ENCODE results near the gene SF3B5. TPM values are rescaled to one million over a fixed set of nuclear protein-coding genes. Genes with fewer than 3 reads are reported as not detected.
A peak's percentile ranks its signal among the peaks of the same experiment; 100 is the strongest.

Gene SF3B5
- total and polyA plus RNA-seq, 9 of the 15 experiments (the other 6 are each of a cell fraction or from before 2014, with no cell fraction given): 238 to 1,211 (median 407) TPM

DNA sequence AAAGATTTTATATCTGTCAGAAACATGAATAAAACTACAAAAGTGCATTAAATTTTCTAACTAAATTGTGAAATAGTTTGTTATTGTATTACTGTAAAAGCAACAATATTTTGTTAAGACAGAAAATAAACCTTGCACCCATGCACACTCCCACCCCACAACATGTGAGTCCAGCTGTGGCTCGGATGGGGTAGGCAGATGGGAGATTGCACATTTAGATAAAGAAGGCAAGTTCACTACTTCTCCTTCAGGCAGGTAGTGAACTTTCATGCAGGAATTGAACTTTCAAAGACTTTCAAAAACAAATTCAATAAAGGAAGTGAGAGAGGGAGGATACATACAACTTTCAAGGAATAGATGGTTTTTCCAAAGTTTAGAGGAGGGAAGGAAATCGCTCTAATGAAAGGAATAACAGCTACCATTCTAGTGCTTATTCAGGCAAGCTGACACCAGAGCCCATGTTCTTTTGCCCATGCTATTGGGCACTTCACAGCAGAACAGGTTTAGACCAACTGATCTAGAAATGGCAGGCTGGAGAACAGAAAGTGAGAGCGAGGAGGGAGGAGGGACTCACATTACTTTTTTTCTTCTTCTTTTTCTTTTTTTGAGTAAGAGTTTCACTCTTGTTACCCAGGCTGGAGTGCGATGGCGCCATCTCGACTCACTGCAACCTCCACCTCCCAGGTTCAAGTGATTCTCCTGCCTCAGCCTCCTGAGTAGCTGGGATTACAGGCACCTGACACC lies 28.5 kb downstream of the SF3B5 start (continued):
- TF ChIP-seq C11orf30 (IDR thresholded peaks at IDR 0.05; ENCODE audit: low read depth) (no peak), SMC3 (conservative IDR thresholded peaks at IDR 0.05; ENCODE audit: insufficient read depth, low read depth, low read length) (no peak), MTF1 (CRISPR knock-in tag; IDR thresholded peaks at IDR 0.05; ENCODE audit: borderline replicate concordance) (no peak), EWSR1 (IDR thresholded peaks at IDR 0.05; ENCODE audit: borderline replicate concordance, low read depth, partially characterized antibody) (no peak), GATA2 (CRISPR knock-in tag; IDR thresholded peaks at IDR 0.05) (peak; percentile 43; the same call in 1 of the 2 replicates)
- TF ChIP-seq, protein P1, sequence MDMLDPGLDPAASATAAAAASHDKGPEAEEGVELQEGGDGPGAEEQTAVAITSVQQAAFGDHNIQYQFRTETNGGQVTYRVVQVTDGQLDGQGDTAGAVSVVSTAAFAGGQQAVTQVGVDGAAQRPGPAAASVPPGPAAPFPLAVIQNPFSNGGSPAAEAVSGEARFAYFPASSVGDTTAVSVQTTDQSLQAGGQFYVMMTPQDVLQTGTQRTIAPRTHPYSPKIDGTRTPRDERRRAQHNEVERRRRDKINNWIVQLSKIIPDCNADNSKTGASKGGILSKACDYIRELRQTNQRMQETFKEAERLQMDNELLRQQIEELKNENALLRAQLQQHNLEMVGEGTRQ (CRISPR knock-in tag; IDR thresholded peaks at IDR 0.05): no peak

DNA sequence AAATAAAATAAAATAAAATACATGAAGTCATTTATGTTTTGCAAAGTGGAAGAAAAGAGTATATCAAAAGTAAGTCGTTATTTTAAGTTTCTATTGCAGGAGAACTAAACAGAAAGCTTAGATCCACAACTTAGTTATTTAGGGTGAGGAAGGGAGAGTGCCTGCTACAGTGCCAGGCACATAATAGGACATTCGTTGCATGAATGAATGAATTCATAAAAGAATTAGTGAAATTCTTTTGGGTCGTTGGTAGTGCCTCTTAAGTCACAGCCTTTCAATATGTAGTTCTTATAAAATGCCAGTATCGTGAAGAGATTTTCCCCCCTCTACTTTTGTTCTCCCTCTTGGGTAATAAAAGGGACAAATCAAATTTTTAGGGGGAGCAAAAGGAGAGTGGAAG lies 29.1 kb downstream of the SF3B5 start:
- Histone ChIP-seq H3K36me3 (ENCODE audit: control insufficient read depth, insufficient read depth, low read length) (no peaks in the 10 kb centered on the region), H3K4me3 (no peak overlapping the region), H3K4me1 (replicated peaks in 1 of 2; ENCODE audit: control insufficient read depth in 2 of 2, insufficient read depth in 2 of 2, low read length in 2 of 2) (peaks cover 15 to 17% of the 10 kb centered on the region in 2 experiments; a peak in 4 of 5 replicates), H3K27ac (ENCODE audit: extremely low read depth, low read depth, low read length) (no peak overlapping the region), H2AFZ (ENCODE audit: low read depth, low read length) (no peak overlapping the region), H3K9me1 (ENCODE audit: control insufficient read depth, insufficient read depth, low read length) (no peaks in the 10 kb centered on the region), H3K79me2 (ENCODE audit: control insufficient read depth, insufficient read depth, low read length) (no peaks in the 10 kb centered on the region), H3K9me3 (replicated peaks; ENCODE audit: control insufficient read depth, insufficient read depth, low read depth, low read length) (no peaks in the 10 kb centered on the region), H4K20me1 (replicated peaks; ENCODE audit: control insufficient read depth, insufficient read depth, low read length) (no peaks in the 10 kb centered on the region), H3K27me3 (ENCODE audit: control insufficient read depth in 2 of 2, insufficient read depth in 2 of 2, low read length in 2 of 2) (no peaks in the 10 kb centered on the region; a peak in 1 of 5 replicates), H3K4me2 (ENCODE audit: insufficient read depth, low read length) (no peak overlapping the region), H3K9ac (ENCODE audit: insufficient read depth in 1 of 2, low read depth in 2 of 2, low read length in 2 of 2) (no peak overlapping the region)
- ATAC-seq (no peak), DNase-seq (ENCODE audit: extremely low read depth in 1 of 4, low spot score in 3 of 4) (no peak), FAIRE-seq (no peak)
- in situ Hi-C loops (cut with MboI) (no loop called here), intact Hi-C loops (cut with micrococcal nuclease) (no loop called here)
- 31% methylated on average over 4 of the region's 4 CpGs for WGBS (ENCODE audit: insufficient coverage, low coverage, missing lambda C conversion rate)
- ChIA-PET POLR2A (interaction anchor here (1.6 to 3.1 kb wide), 3 partner anchors 9 to 19 kb away, joined by 4 to 13 read pairs (median 13); no protein-coding TSS in a partner anchor), CTCF (ENCODE audit: low intra/inter-chr PET ratio) (no interaction called here)
- no TSS peak for BruUV-seq (replicated peaks)
- TF ChIP-seq SMARCA5 (IDR thresholded peaks at IDR 0.05): no peak
- no peak for TF ChIP-seq ZNF785 (CRISPR knock-in tag; IDR thresholded peaks at IDR 0.05)
- TF ChIP-seq, protein P2, sequence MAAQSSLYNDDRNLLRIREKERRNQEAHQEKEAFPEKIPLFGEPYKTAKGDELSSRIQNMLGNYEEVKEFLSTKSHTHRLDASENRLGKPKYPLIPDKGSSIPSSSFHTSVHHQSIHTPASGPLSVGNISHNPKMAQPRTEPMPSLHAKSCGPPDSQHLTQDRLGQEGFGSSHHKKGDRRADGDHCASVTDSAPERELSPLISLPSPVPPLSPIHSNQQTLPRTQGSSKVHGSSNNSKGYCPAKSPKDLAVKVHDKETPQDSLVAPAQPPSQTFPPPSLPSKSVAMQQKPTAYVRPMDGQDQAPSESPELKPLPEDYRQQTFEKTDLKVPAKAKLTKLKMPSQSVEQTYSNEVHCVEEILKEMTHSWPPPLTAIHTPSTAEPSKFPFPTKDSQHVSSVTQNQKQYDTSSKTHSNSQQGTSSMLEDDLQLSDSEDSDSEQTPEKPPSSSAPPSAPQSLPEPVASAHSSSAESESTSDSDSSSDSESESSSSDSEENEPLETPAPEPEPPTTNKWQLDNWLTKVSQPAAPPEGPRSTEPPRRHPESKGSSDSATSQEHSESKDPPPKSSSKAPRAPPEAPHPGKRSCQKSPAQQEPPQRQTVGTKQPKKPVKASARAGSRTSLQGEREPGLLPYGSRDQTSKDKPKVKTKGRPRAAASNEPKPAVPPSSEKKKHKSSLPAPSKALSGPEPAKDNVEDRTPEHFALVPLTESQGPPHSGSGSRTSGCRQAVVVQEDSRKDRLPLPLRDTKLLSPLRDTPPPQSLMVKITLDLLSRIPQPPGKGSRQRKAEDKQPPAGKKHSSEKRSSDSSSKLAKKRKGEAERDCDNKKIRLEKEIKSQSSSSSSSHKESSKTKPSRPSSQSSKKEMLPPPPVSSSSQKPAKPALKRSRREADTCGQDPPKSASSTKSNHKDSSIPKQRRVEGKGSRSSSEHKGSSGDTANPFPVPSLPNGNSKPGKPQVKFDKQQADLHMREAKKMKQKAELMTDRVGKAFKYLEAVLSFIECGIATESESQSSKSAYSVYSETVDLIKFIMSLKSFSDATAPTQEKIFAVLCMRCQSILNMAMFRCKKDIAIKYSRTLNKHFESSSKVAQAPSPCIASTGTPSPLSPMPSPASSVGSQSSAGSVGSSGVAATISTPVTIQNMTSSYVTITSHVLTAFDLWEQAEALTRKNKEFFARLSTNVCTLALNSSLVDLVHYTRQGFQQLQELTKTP (IDR thresholded peaks at IDR 0.05; ENCODE audit: low read depth in 1 of 2, partially characterized antibody in 2 of 2): no peak
- TF ChIP-seq SNRNP70 (optimal IDR thresholded peaks at IDR 0.05; ENCODE audit: low read depth, low read length): no peak
- TF ChIP-seq, protein P3, sequence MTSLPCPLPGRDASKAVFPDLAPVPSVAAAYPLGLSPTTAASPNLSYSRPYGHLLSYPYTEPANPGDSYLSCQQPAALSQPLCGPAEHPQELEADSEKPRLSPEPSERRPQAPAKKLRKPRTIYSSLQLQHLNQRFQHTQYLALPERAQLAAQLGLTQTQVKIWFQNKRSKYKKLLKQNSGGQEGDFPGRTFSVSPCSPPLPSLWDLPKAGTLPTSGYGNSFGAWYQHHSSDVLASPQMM (CRISPR knock-in tag; IDR thresholded peaks at IDR 0.05): no peak
- no peak for TF ChIP-seq ELF1 (tag; IDR thresholded peaks at IDR 0.05)
- no peak for TF ChIP-seq ZNF121 (CRISPR knock-in tag; conservative IDR thresholded peaks at IDR 0.05)
- TF ChIP-seq CAMTA2 (CRISPR knock-in tag; conservative IDR thresholded peaks at IDR 0.05): no peak
- TF ChIP-seq RBM25 (IDR thresholded peaks at IDR 0.05; ENCODE audit: low read depth, low read length, severe bottlenecking): peak; percentile 63
